A673 (cell line): Measurements from ENCODE around the gene IKZF2. TPM values are rescaled to one million over a fixed set of nuclear protein-coding genes. Genes with fewer than 3 reads are reported as not detected.

Experiments used
- BruUV-seq: library from RNA; stranded (reverse); fragments of 400-500 nt; replicated peaks from 2 replicates; lab custom pipeline; 2021; lab: Mats Ljungman, UMichigan
- CTCF ChIA-PET: fragments of 300-600 bp; sonication (Branson Sonifier 250); formaldehyde crosslinking; loops from one replicate; lab custom pipeline; 2022; ENCODE audit warnings: antibody characterized with exemption; lab: Charles Lee
- POLR2A ChIA-PET: fragments of 300-600 bp; sonication (Branson Sonifier 250); formaldehyde crosslinking; loops from one replicate; lab custom pipeline; 2022; ENCODE audit warnings: antibody characterized with exemption; ENCODE audit not compliant: low non-redundant PET; lab: Charles Lee
- DNase-seq: peaks from one replicate; pipeline ENCODE4 v3.0.0-alpha.2; 2015; ENCODE audit warnings: low spot score
- H3K27ac ChIP-seq: fragments of 200-600 bp; sonication (generic); 2 replicates; pipeline ENCODE4 v1.5.1; 2016; ENCODE audit warnings: mixed run types, low read depth, mild to moderate bottlenecking, mixed read lengths, antibody characterized with exemption, low read length; ENCODE audit not compliant: poor library complexity, severe bottlenecking
- H3K27me3 ChIP-seq: fragments of 200-600 bp; sonication (generic); replicated peaks from 2 replicates; pipeline ENCODE4 v1.6.1; 2017; ENCODE audit warnings: mixed run types, low read depth, mild to moderate bottlenecking, mixed read lengths, antibody characterized with exemption, low read length; ENCODE audit not compliant: insufficient read depth, poor library complexity
- H3K36me3 ChIP-seq: fragments of 200-600 bp; sonication (generic); 2 replicates; pipeline ENCODE4 v1.6.1; 2016; ENCODE audit warnings: mixed run types, mild to moderate bottlenecking, mixed read lengths, antibody characterized with exemption, low read length; ENCODE audit not compliant: insufficient read depth, poor library complexity, severe bottlenecking
- H3K4me1 ChIP-seq: fragments of 200-600 bp; sonication (generic); 2 replicates; pipeline ENCODE4 v1.6.1; 2017; ENCODE audit warnings: mixed run types, mild to moderate bottlenecking, mixed read lengths, antibody characterized with exemption, low read length; ENCODE audit not compliant: insufficient read depth, poor library complexity, severe bottlenecking
- H3K4me3 ChIP-seq: fragments of 200-600 bp; sonication (generic); 2 replicates; pipeline ENCODE4 v1.5.1; 2016; ENCODE audit warnings: low read depth, mixed run types, mild to moderate bottlenecking, mixed read lengths, low read length; ENCODE audit not compliant: poor library complexity, severe bottlenecking
- H3K9me3 ChIP-seq: fragments of 200-600 bp; sonication (generic); 2 replicates; pipeline ENCODE4 v1.6.1; 2016; ENCODE audit warnings: mixed run types, low read depth, mild to moderate bottlenecking, mixed read lengths, antibody characterized with exemption, low read length; ENCODE audit not compliant: poor library complexity, severe bottlenecking
- EZH2 ChIP-seq: fragments of 200-600 bp; sonication (generic); IDR thresholded peaks from 2 replicates; pipeline ENCODE4 v1.6.1; 2017; ENCODE audit warnings: borderline replicate concordance, low read depth, mild to moderate bottlenecking, mixed read lengths, antibody characterized with exemption, low read length; ENCODE audit not compliant: poor library complexity, severe bottlenecking
- intact Hi-C: fragments of 100-400 bp; cut with micrococcal nuclease; formaldehyde crosslinking; loops from one replicate; pipeline ENCODE4 v1.10.0; 2022; ENCODE audit not compliant: unreplicated experiment
- total RNA-seq: library from RNA; stranded (reverse); gene quantifications from 2 replicates; pipeline ENCODE4 v1.2.3, GENCODE V29; 2021
- TF ChIP-seq, protein P1 (sequence below): fragments of 300-800, 200-600 bp; sonication (generic); conservative IDR thresholded peaks from 2 replicates; pipeline ENCODE4 v1.5.1; 2017; ENCODE audit warnings: low read depth, mild to moderate bottlenecking, antibody characterized with exemption, low read length, moderate library complexity, mixed read lengths

The IKZF2 gene
- total RNA-seq, 1 experiment from 2014 or later = 68.6 TPM

DNA sequence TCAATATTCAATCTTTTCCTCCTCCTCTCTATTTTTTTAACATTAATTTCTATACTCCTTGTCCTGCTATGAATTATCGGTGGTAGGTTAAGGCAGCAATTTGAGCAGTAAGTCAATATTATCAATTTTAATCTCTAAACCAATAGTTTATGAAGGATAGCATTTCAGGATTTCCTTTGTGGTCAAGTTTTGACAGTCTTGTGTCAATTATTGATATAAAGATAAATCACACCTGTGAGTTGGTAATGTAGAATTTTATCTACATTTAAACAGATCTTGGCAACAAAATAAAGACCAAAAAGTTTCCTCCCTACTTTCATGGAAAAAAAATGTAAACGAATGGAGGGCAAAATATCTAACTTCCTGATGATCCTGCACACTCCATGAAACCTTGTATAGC lies 87.3 kb downstream of the IKZF2 start:
- TF ChIP-seq, protein P1, sequence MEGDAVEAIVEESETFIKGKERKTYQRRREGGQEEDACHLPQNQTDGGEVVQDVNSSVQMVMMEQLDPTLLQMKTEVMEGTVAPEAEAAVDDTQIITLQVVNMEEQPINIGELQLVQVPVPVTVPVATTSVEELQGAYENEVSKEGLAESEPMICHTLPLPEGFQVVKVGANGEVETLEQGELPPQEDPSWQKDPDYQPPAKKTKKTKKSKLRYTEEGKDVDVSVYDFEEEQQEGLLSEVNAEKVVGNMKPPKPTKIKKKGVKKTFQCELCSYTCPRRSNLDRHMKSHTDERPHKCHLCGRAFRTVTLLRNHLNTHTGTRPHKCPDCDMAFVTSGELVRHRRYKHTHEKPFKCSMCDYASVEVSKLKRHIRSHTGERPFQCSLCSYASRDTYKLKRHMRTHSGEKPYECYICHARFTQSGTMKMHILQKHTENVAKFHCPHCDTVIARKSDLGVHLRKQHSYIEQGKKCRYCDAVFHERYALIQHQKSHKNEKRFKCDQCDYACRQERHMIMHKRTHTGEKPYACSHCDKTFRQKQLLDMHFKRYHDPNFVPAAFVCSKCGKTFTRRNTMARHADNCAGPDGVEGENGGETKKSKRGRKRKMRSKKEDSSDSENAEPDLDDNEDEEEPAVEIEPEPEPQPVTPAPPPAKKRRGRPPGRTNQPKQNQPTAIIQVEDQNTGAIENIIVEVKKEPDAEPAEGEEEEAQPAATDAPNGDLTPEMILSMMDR = no peak
- no peak for TF ChIP-seq EZH2
- BruUV-seq = no TSS peak
- H3K27ac ChIP-seq = no peak overlapping the region
- ChIA-PET POLR2A (no interaction called here), CTCF (no interaction called here)
- DNase-seq = no peak
- no peaks in the 10 kb centered on the region for H3K27me3 ChIP-seq
- H3K9me3 ChIP-seq = no peaks in the 10 kb centered on the region
- H3K36me3 ChIP-seq = no peaks in the 10 kb centered on the region
- H3K4me1 ChIP-seq = peaks cover 59% of the 10 kb centered on the region
- H3K4me3 ChIP-seq = no peak overlapping the region
- intact Hi-C loops = no loop called here

DNA sequence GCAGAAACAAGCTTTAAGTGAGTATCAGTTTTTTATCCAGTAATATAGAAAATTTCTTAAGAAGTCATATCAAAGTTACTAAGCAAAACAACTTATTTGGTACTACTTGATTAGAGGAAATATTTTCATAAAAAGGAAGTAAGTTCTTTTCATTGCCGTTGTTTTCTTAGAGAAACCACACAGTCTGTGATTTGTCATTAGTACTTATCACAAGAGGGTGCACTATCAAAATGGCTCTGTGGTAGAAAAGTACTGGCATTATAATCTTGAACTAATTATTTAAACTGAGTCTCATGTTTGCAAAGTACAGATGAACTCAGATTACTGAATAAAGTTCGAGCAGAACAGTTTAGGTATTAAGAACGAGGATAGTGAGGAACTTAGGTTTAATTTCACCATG lies 93.4 kb downstream of the IKZF2 start:
- H3K4me1 ChIP-seq = peaks cover 28% of the 10 kb centered on the region
- ChIA-PET CTCF (no interaction called here), POLR2A (no interaction called here)
- no peaks in the 10 kb centered on the region for H3K9me3 ChIP-seq
- peaks cover 20% of the 10 kb centered on the region for H3K36me3 ChIP-seq
- TF ChIP-seq, protein P1 = no peak
- no TSS peak for BruUV-seq
- H3K27me3 ChIP-seq = no peaks in the 10 kb centered on the region
- intact Hi-C loops = no loop called here
- H3K27ac ChIP-seq = peak overlapping the region; percentile 50
- H3K4me3 ChIP-seq = no peak overlapping the region
- DNase-seq = peak; percentile 26

DNA sequence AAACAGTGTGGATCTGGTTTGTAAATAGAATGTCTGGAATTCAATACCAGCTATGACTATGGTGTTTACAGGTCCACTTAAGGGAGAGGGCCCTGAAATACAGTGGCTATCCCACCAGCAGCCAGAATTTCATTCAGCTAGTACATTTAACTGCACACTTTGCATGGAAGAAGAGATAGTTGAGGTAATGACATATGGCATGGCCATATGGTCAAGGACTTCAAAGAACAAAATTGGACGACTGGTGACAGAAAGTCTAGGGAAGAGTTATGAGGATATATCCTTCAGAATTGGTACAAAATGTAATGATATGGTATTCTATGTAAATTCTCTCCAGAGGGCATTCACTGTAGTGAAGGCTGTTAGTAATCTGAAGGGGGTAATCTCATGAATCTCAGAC lies 105.0 kb downstream of the IKZF2 start:
- no peak for DNase-seq
- Histone ChIP-seq H3K27ac (no peak overlapping the region), H3K27me3 (no peaks in the 10 kb centered on the region), H3K4me1 (no peaks in the 10 kb centered on the region), H3K4me3 (no peak overlapping the region), H3K36me3 (peaks cover 83% of the 10 kb centered on the region), H3K9me3 (peaks cover 10% of the 10 kb centered on the region)
- ChIA-PET POLR2A (interaction anchor here (0.6 kb wide), 1 partner anchor 22 kb away, joined by 4 read pairs; no protein-coding TSS in a partner anchor), CTCF (no interaction called here)
- no TSS peak for BruUV-seq
- TF ChIP-seq, protein P1 = no peak
- no peak for TF ChIP-seq EZH2
- intact Hi-C loops = no loop called here
